SK-N-SH (cell line): ENCODE data around the gene TBC1D16. TPM values are rescaled to one million over a fixed set of nuclear protein-coding genes. Genes with fewer than 3 reads are reported as not detected.
A peak's percentile ranks its signal among the peaks of the same experiment; 100 is the strongest.

Source experiments
- CTCF ChIA-PET: fragments of 300-600, 350-600 bp; formaldehyde crosslinking; extraction: SDS; loops from one replicate; lab custom pipeline; 2021; lab: Yijun Ruan, JAX
- POLR2A ChIA-PET: fragments of 350-600 bp; sonication (Branson Sonifier 250); formaldehyde crosslinking; extraction: SDS; loops from one replicate; lab custom pipeline; 2020; ENCODE audit warnings: antibody characterized with exemption, inconsistent platforms; lab: Yijun Ruan, JAX
- DNase-seq: peaks from one replicate; pipeline ENCODE4 v3.0.0; 2012
- H2AFZ ChIP-seq: fragments of 200-600 bp; sonication (generic); 2 replicates; pipeline ENCODE4 v1.8.1; 2016; ENCODE audit warnings: antibody characterized with exemption, mild to moderate bottlenecking, low read depth
- H3F3A ChIP-seq: fragments of 200-600 bp; sonication (generic); replicated peaks from 2 replicates; pipeline ENCODE3; 2016; ENCODE audit warnings: antibody characterized with exemption, mild to moderate bottlenecking; ENCODE audit not compliant: insufficient read depth
- H3K27ac ChIP-seq, 2 experiments: fragments of 200-500 bp in 1 of 2; fragments of 200-600 bp in 1 of 2; sonication (Bioruptor generic) in 1 of 2; sonication (generic), shearing (Covaris generic) in 1 of 2; 2 replicates each; pipeline versions ENCODE4 v1.5.1 to v1.6.1; 2014 to 2016; ENCODE audit warnings: low read depth in 2 of 2, inconsistent platforms in 1 of 2, low read length in 1 of 2, mild to moderate bottlenecking in 1 of 2, mixed read lengths in 1 of 2
- H3K27me3 ChIP-seq: fragments of 200-600 bp; sonication (generic), shearing (Covaris generic); 2 replicates; pipeline ENCODE4 v1.6.1; 2016; ENCODE audit warnings: mixed run types; ENCODE audit not compliant: insufficient read depth
- H3K36me3 ChIP-seq, 2 experiments: fragments of 200-500 bp in 1 of 2; fragments of 200-600 bp in 1 of 2; sonication (Bioruptor generic) in 1 of 2; sonication (generic) in 1 of 2; replicated peaks in 1 of 2; 2 replicates each; pipeline versions ENCODE3 to v1.5.1; 2014 to 2016; ENCODE audit warnings: low read length in 1 of 2, mild to moderate bottlenecking in 1 of 2; ENCODE audit not compliant: insufficient read depth in 2 of 2, control insufficient read depth in 1 of 2
- H3K4me1 ChIP-seq, 2 experiments: fragments of 200-500 bp in 1 of 2; fragments of 200-600 bp in 1 of 2; sonication (Bioruptor generic) in 1 of 2; sonication (generic), shearing (Covaris generic) in 1 of 2; 2 replicates each; pipeline versions ENCODE4 v1.5.1 to v1.6.1; 2014 to 2016; ENCODE audit warnings: low read depth in 1 of 2, low read length in 1 of 2, mixed run types in 1 of 2; ENCODE audit not compliant: insufficient read depth in 2 of 2, control insufficient read depth in 1 of 2
- H3K4me2 ChIP-seq: fragments of 200-600 bp; sonication (generic), shearing (Covaris generic); 2 replicates; pipeline ENCODE4 v1.6.1; 2017; ENCODE audit warnings: mixed run types
- H3K4me3 ChIP-seq, 2 experiments: fragments of 200-500 bp in 1 of 2; fragments of 200-600 bp in 1 of 2; sonication (Bioruptor generic) in 1 of 2; sonication (generic), shearing (Covaris generic) in 1 of 2; 2 replicates each; pipeline versions ENCODE4 v1.5.1 to v1.8.1; 2014 to 2016; ENCODE audit warnings: low read depth in 2 of 2, inconsistent platforms in 1 of 2, low read length in 1 of 2, mild to moderate bottlenecking in 1 of 2, mixed read lengths in 1 of 2, moderate library complexity in 1 of 2
- H3K79me2 ChIP-seq: fragments of 200-600 bp; sonication (generic); 2 replicates; pipeline ENCODE4 v1.8.1; 2017; ENCODE audit warnings: mild to moderate bottlenecking; ENCODE audit not compliant: insufficient read depth
- H3K9ac ChIP-seq: fragments of 200-600 bp; sonication (generic); 2 replicates; pipeline ENCODE4 v1.6.1; 2017; ENCODE audit warnings: mixed run types
- H3K9me2 ChIP-seq: fragments of 200-600 bp; sonication (generic); 2 replicates; pipeline ENCODE4 v1.6.1; 2017; ENCODE audit warnings: mixed run types
- H3K9me3 ChIP-seq: fragments of 200-600 bp; sonication (generic); 2 replicates; pipeline ENCODE4 v1.6.1; 2017; ENCODE audit warnings: mixed run types, mild to moderate bottlenecking, moderate library complexity
- H4K20me1 ChIP-seq: fragments of 200-600 bp; sonication (generic); 2 replicates; pipeline ENCODE4 v1.6.1; 2017; ENCODE audit warnings: mild to moderate bottlenecking, mixed run types; ENCODE audit not compliant: insufficient read depth
- EP300 ChIP-seq, 2 experiments: IDR thresholded peaks; 2 replicates each; pipeline versions ENCODE4 v1.4.0 to v1.6.1; 2012; ENCODE audit warnings: borderline replicate concordance in 1 of 2, low read depth in 1 of 2, low read length in 1 of 2
- FOSL2 ChIP-seq: IDR thresholded peaks from 2 replicates; pipeline ENCODE4 v1.4.0; 2012; ENCODE audit warnings: low read depth, mild to moderate bottlenecking, moderate library complexity, borderline replicate concordance
- GABPA ChIP-seq: IDR thresholded peaks from 2 replicates; pipeline ENCODE4 v1.4.0; 2012; ENCODE audit warnings: low read depth, mild to moderate bottlenecking
- MEF2A ChIP-seq: IDR thresholded peaks from 2 replicates; pipeline ENCODE4 v1.4.0; 2012; ENCODE audit warnings: low read depth, borderline replicate concordance
- MXI1 ChIP-seq: IDR thresholded peaks from 2 replicates; pipeline ENCODE4 v1.6.1; 2012; ENCODE audit warnings: mild to moderate bottlenecking, low read depth, low read length, improper control_type of control experiment
- NFIC ChIP-seq: IDR thresholded peaks from 2 replicates; pipeline ENCODE4 v1.4.0; 2012; ENCODE audit warnings: borderline replicate concordance
- NRF1 ChIP-seq: IDR thresholded peaks from 2 replicates; pipeline ENCODE4 v1.6.1; 2012; ENCODE audit warnings: low read depth, mild to moderate bottlenecking, low read length
- PBX3 ChIP-seq: IDR thresholded peaks from 2 replicates; pipeline ENCODE4; 2012
- RAD21 ChIP-seq: IDR thresholded peaks from 2 replicates; pipeline ENCODE4 v1.6.1; 2012; ENCODE audit warnings: mild to moderate bottlenecking, low read length
- RCOR1 ChIP-seq: fragments of 150-350 bp; IDR thresholded peaks from 2 replicates; pipeline ENCODE4 v1.6.1; 2017; ENCODE audit warnings: antibody characterized with exemption, low read length
- RXRA ChIP-seq: IDR thresholded peaks from 2 replicates; pipeline ENCODE4 v1.4.0; 2012; ENCODE audit warnings: low read depth, mild to moderate bottlenecking, borderline replicate concordance
- SMC3 ChIP-seq: IDR thresholded peaks from 2 replicates; pipeline ENCODE4 v1.6.1; 2012; ENCODE audit warnings: low read depth, low read length, improper control_type of control experiment
- TAF1 ChIP-seq: IDR thresholded peaks from 2 replicates; pipeline ENCODE4 v1.6.1; 2012; ENCODE audit warnings: low read depth, mild to moderate bottlenecking, low read length, moderate library complexity, borderline replicate concordance
- TCF12 ChIP-seq: IDR thresholded peaks from 2 replicates; pipeline ENCODE4 v1.4.0; 2012
- YY1 ChIP-seq: IDR thresholded peaks from 2 replicates; pipeline ENCODE4 v1.4.0; 2012; ENCODE audit warnings: low read depth, mild to moderate bottlenecking
- WGBS: methylation state at CpG from one replicate; pipeline ENCODE4 v1.1.6; 2017; ENCODE audit warnings: low lambda C conversion rate; 5-methylcytosine and 5-hydroxymethylcytosine counted together
- polyA plus RNA-seq, 3 experiments: library from polyadenylated mRNA; depleted of rRNA; stranded (reverse); fragments of >200 nt; gene quantifications; 2 replicates each; pipeline ENCODE4 v1.2.3, GENCODE V29; 2012
- TF ChIP-seq, protein P1 (sequence below): IDR thresholded peaks from 2 replicates; pipeline ENCODE4 v1.6.1; 2012; ENCODE audit warnings: mild to moderate bottlenecking, low read depth, low read length, moderate library complexity

TBC1D16 gene
- polyA plus RNA-seq, 1 of the 3 experiments (the other 2 are of a cell fraction), result 14.5 TPM

- POLR2A ChIA-PET, result no interaction called here
- Histone ChIP-seq H3K27ac (no peak overlapping the region), H3K27me3 (no peaks in the 10 kb centered on the region), H3K9ac (no peak overlapping the region)
- TF ChIP-seq, protein P1, sequence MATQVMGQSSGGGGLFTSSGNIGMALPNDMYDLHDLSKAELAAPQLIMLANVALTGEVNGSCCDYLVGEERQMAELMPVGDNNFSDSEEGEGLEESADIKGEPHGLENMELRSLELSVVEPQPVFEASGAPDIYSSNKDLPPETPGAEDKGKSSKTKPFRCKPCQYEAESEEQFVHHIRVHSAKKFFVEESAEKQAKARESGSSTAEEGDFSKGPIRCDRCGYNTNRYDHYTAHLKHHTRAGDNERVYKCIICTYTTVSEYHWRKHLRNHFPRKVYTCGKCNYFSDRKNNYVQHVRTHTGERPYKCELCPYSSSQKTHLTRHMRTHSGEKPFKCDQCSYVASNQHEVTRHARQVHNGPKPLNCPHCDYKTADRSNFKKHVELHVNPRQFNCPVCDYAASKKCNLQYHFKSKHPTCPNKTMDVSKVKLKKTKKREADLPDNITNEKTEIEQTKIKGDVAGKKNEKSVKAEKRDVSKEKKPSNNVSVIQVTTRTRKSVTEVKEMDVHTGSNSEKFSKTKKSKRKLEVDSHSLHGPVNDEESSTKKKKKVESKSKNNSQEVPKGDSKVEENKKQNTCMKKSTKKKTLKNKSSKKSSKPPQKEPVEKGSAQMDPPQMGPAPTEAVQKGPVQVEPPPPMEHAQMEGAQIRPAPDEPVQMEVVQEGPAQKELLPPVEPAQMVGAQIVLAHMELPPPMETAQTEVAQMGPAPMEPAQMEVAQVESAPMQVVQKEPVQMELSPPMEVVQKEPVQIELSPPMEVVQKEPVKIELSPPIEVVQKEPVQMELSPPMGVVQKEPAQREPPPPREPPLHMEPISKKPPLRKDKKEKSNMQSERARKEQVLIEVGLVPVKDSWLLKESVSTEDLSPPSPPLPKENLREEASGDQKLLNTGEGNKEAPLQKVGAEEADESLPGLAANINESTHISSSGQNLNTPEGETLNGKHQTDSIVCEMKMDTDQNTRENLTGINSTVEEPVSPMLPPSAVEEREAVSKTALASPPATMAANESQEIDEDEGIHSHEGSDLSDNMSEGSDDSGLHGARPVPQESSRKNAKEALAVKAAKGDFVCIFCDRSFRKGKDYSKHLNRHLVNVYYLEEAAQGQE, result no peak
- TF ChIP-seq NRF1 (no peak), SMC3 (no peak), GABPA (no peak), RAD21 (no peak), EP300 (IDR thresholded peaks at IDR 0.05; ENCODE audit: borderline replicate concordance in 1 of 2, low read depth in 1 of 2, low read length in 1 of 2) (no peak), MEF2A (no peak), YY1 (no peak), FOSL2 (no peak), NFIC (no peak), TAF1 (no peak), MXI1 (no peak)
- TF ChIP-seq, all 33 proteins: peak for 0
- no peaks in the 10 kb centered on the region for H4K20me1 ChIP-seq
- H3K4me1 ChIP-seq, result no peaks in the 10 kb centered on the region
- CTCF ChIA-PET, result interaction anchor here (0.8 to 4.1 kb wide), 4 partner anchors 15 to 45 kb away, joined by 3 to 28 read pairs (median 14); no protein-coding TSS in a partner anchor
- H3K9me3 ChIP-seq, result no peaks in the 10 kb centered on the region
- no peaks in the 10 kb centered on the region for H3F3A ChIP-seq
- no peak overlapping the region for H3K4me2 ChIP-seq
- H3K4me3 ChIP-seq, result no peak overlapping the region
- peak; percentile 54 for DNase-seq
- no peaks in the 10 kb centered on the region for H3K79me2 ChIP-seq
- H2AFZ ChIP-seq, result no peak overlapping the region
- no peaks in the 10 kb centered on the region for H3K9me2 ChIP-seq
- 93% methylated on average over 10 of the region's 10 CpGs for WGBS
- peaks cover 5 to 34% of the 10 kb centered on the region in 2 experiments for H3K36me3 ChIP-seq
Measured at GRCh38 chr17:80053102-80053501, 17.4 kb upstream of the TBC1D16 start.

GRCh38 chr17:80051681-80052080 lies 16.0 kb upstream of the TBC1D16 start:
- H3K9ac ChIP-seq, result no peak overlapping the region
- no peaks in the 10 kb centered on the region for H3F3A ChIP-seq
- DNase-seq, result no peak
- ChIA-PET POLR2A (no interaction called here), CTCF (no interaction called here)
- no peaks in the 10 kb centered on the region for H3K9me2 ChIP-seq
- H4K20me1 ChIP-seq, result no peaks in the 10 kb centered on the region
- TF ChIP-seq RCOR1 (no peak), RXRA (no peak), MEF2A (no peak), MXI1 (no peak), TCF12 (no peak), PBX3 (no peak), TAF1 (no peak), EP300 (IDR thresholded peaks at IDR 0.05; ENCODE audit: borderline replicate concordance in 1 of 2, low read depth in 1 of 2, low read length in 1 of 2) (no peak)
- no peaks in the 10 kb centered on the region for H3K9me3 ChIP-seq
- no peak overlapping the region for H3K27ac ChIP-seq
- no peak overlapping the region for H3K4me2 ChIP-seq
- H3K4me3 ChIP-seq, result no peak overlapping the region
- H3K36me3 ChIP-seq, result peaks cover 5 to 40% of the 10 kb centered on the region in 2 experiments
- H2AFZ ChIP-seq, result no peak overlapping the region
- no peaks in the 10 kb centered on the region for H3K79me2 ChIP-seq
- H3K4me1 ChIP-seq, result no peaks in the 10 kb centered on the region
- WGBS, result 95% methylated on average over 6 of the region's 11 CpGs
- H3K27me3 ChIP-seq, result no peaks in the 10 kb centered on the region
